ENCODE measurements around the gene FGFR4.

FGFR4 gene

GRCh38 chr5:177083357-177083756 lies 3.4 kb upstream of the FGFR4 start:
- Histone ChIP-seq H3K9ac (ENCODE audit: low read length in 2 of 2) (no peak overlapping the region), H3K27ac (ENCODE audit: low read length) (no peak overlapping the region), H3K4me3 (ENCODE audit: low read length in 2 of 2) (no peak overlapping the region), H3K9me3 (ENCODE audit: control insufficient read depth in 2 of 2, low read length in 2 of 2) (no peaks in the 10 kb centered on the region), H3K4me1 (ENCODE audit: control insufficient read depth, insufficient read depth, low read length) (peaks cover 8% of the 10 kb centered on the region), H3K27me3 (ENCODE audit: control insufficient read depth in 1 of 2, insufficient read depth in 2 of 2, low read length in 2 of 2) (peaks cover 10 to 12% of the 10 kb centered on the region in 2 donors), H3K36me3 (ENCODE audit: control insufficient read depth in 2 of 2, insufficient read depth in 2 of 2, low read length in 2 of 2) (no peaks in the 10 kb centered on the region)

GRCh38 chr5:177084175-177084574 lies 2.5 kb upstream of the FGFR4 start:
- H3K36me3 ChIP-seq (ENCODE audit: control insufficient read depth in 2 of 2, insufficient read depth in 2 of 2, low read length in 2 of 2): no peaks in the 10 kb centered on the region
- no peak overlapping the region for H3K4me3 ChIP-seq (ENCODE audit: low read length in 2 of 2)
- H3K27me3 ChIP-seq (ENCODE audit: control insufficient read depth in 1 of 2, insufficient read depth in 2 of 2, low read length in 2 of 2): peaks cover 13 to 17% of the 10 kb centered on the region in 2 donors
- no peak overlapping the region for H3K27ac ChIP-seq (ENCODE audit: low read length)
- H3K9me3 ChIP-seq (ENCODE audit: control insufficient read depth in 2 of 2, low read length in 2 of 2): no peaks in the 10 kb centered on the region
- peaks cover 8% of the 10 kb centered on the region for H3K4me1 ChIP-seq (ENCODE audit: control insufficient read depth, insufficient read depth, low read length)
- H3K9ac ChIP-seq (ENCODE audit: low read length in 2 of 2): no peak overlapping the region

GRCh38 chr5:177085985-177086653 lies 596 bp upstream of the FGFR4 start:
- Histone ChIP-seq H3K4me1 (ENCODE audit: control insufficient read depth, insufficient read depth, low read length) (peaks cover 13% of the 10 kb centered on the region), H3K36me3 (ENCODE audit: control insufficient read depth in 2 of 2, insufficient read depth in 2 of 2, low read length in 2 of 2) (no peaks in the 10 kb centered on the region), H3K4me3 (ENCODE audit: low read length in 2 of 2) (no peak overlapping the region), H3K27me3 (ENCODE audit: control insufficient read depth in 1 of 2, insufficient read depth in 2 of 2, low read length in 2 of 2) (peaks cover 18 to 25% of the 10 kb centered on the region in 2 donors), H3K27ac (ENCODE audit: low read length) (no peak overlapping the region), H3K9ac (ENCODE audit: low read length in 2 of 2) (no peak overlapping the region), H3K9me3 (ENCODE audit: control insufficient read depth in 2 of 2, low read length in 2 of 2) (no peaks in the 10 kb centered on the region)

- no peaks in the 10 kb centered on the region for H3K36me3 ChIP-seq (ENCODE audit: control insufficient read depth in 2 of 2, insufficient read depth in 2 of 2, low read length in 2 of 2)
- peaks cover 18 to 25% of the 10 kb centered on the region in 2 donors for H3K27me3 ChIP-seq (ENCODE audit: control insufficient read depth in 1 of 2, insufficient read depth in 2 of 2, low read length in 2 of 2)
- peak overlapping the region in 1 of 2 donors; percentile 64 for H3K4me3 ChIP-seq (ENCODE audit: low read length in 2 of 2)
- no peak overlapping the region for H3K27ac ChIP-seq (ENCODE audit: low read length)
- H3K9me3 ChIP-seq (ENCODE audit: control insufficient read depth in 2 of 2, low read length in 2 of 2): no peaks in the 10 kb centered on the region
- H3K4me1 ChIP-seq (ENCODE audit: control insufficient read depth, insufficient read depth, low read length): peaks cover 13% of the 10 kb centered on the region
- no peak overlapping the region for H3K9ac ChIP-seq (ENCODE audit: low read length in 2 of 2)
Measured at GRCh38 chr5:177087398-177088005, 787 bp downstream of the FGFR4 start.

- peaks cover 13% of the 10 kb centered on the region for H3K4me1 ChIP-seq (ENCODE audit: control insufficient read depth, insufficient read depth, low read length)
- no peaks in the 10 kb centered on the region for H3K9me3 ChIP-seq (ENCODE audit: control insufficient read depth in 2 of 2, low read length in 2 of 2)
- no peak overlapping the region for H3K27ac ChIP-seq (ENCODE audit: low read length)
- H3K9ac ChIP-seq (ENCODE audit: low read length in 2 of 2): no peak overlapping the region
- peaks cover 18 to 23% of the 10 kb centered on the region in 2 donors for H3K27me3 ChIP-seq (ENCODE audit: control insufficient read depth in 1 of 2, insufficient read depth in 2 of 2, low read length in 2 of 2)
- H3K36me3 ChIP-seq (ENCODE audit: control insufficient read depth in 2 of 2, insufficient read depth in 2 of 2, low read length in 2 of 2): no peaks in the 10 kb centered on the region
- no peak overlapping the region for H3K4me3 ChIP-seq (ENCODE audit: low read length in 2 of 2)
Measured at GRCh38 chr5:177089127-177089526, 2.4 kb downstream of the FGFR4 start.

- no peaks in the 10 kb centered on the region for H3K36me3 ChIP-seq (ENCODE audit: control insufficient read depth in 2 of 2, insufficient read depth in 2 of 2, low read length in 2 of 2)
- H3K27me3 ChIP-seq (ENCODE audit: control insufficient read depth in 1 of 2, insufficient read depth in 2 of 2, low read length in 2 of 2): peaks cover 18 to 23% of the 10 kb centered on the region in 2 donors
- no peak overlapping the region for H3K4me3 ChIP-seq (ENCODE audit: low read length in 2 of 2)
- H3K27ac ChIP-seq (ENCODE audit: low read length): no peak overlapping the region
- no peaks in the 10 kb centered on the region for H3K9me3 ChIP-seq (ENCODE audit: control insufficient read depth in 2 of 2, low read length in 2 of 2)
- H3K9ac ChIP-seq (ENCODE audit: low read length in 2 of 2): no peak overlapping the region
- H3K4me1 ChIP-seq (ENCODE audit: control insufficient read depth, insufficient read depth, low read length): peaks cover 19% of the 10 kb centered on the region
Measured at GRCh38 chr5:177089825-177090641, 3.3 kb downstream of the FGFR4 start.

- H3K4me1 ChIP-seq (ENCODE audit: control insufficient read depth, insufficient read depth, low read length): peaks cover 22% of the 10 kb centered on the region
- H3K9me3 ChIP-seq (ENCODE audit: control insufficient read depth in 2 of 2, low read length in 2 of 2): no peaks in the 10 kb centered on the region
- no peak overlapping the region for H3K9ac ChIP-seq (ENCODE audit: low read length in 2 of 2)
- H3K27ac ChIP-seq (ENCODE audit: low read length): no peak overlapping the region
- H3K4me3 ChIP-seq (ENCODE audit: low read length in 2 of 2): no peak overlapping the region
- no peaks in the 10 kb centered on the region for H3K36me3 ChIP-seq (ENCODE audit: control insufficient read depth in 2 of 2, insufficient read depth in 2 of 2, low read length in 2 of 2)
- peaks cover 18 to 20% of the 10 kb centered on the region in 2 donors for H3K27me3 ChIP-seq (ENCODE audit: control insufficient read depth in 1 of 2, insufficient read depth in 2 of 2, low read length in 2 of 2)
Measured at GRCh38 chr5:177090813-177091212, 4.1 kb downstream of the FGFR4 start.

- Histone ChIP-seq H3K4me1 (ENCODE audit: control insufficient read depth, insufficient read depth, low read length) (peaks cover 22% of the 10 kb centered on the region), H3K27ac (ENCODE audit: low read length) (no peak overlapping the region), H3K9ac (ENCODE audit: low read length in 2 of 2) (no peak overlapping the region), H3K9me3 (ENCODE audit: control insufficient read depth in 2 of 2, low read length in 2 of 2) (no peaks in the 10 kb centered on the region), H3K27me3 (ENCODE audit: control insufficient read depth in 1 of 2, insufficient read depth in 2 of 2, low read length in 2 of 2) (peaks cover 18 to 20% of the 10 kb centered on the region in 2 donors), H3K4me3 (ENCODE audit: low read length in 2 of 2) (no peak overlapping the region), H3K36me3 (ENCODE audit: control insufficient read depth in 2 of 2, insufficient read depth in 2 of 2, low read length in 2 of 2) (no peaks in the 10 kb centered on the region)
Measured at GRCh38 chr5:177091232-177091631, 4.5 kb downstream of the FGFR4 start.

- H3K9ac ChIP-seq (ENCODE audit: low read length in 2 of 2): no peak overlapping the region
- no peak overlapping the region for H3K27ac ChIP-seq (ENCODE audit: low read length)
- peaks cover 11 to 19% of the 10 kb centered on the region in 2 donors for H3K27me3 ChIP-seq (ENCODE audit: control insufficient read depth in 1 of 2, insufficient read depth in 2 of 2, low read length in 2 of 2)
- H3K36me3 ChIP-seq (ENCODE audit: control insufficient read depth in 2 of 2, insufficient read depth in 2 of 2, low read length in 2 of 2): no peaks in the 10 kb centered on the region
- peaks cover 20% of the 10 kb centered on the region for H3K4me1 ChIP-seq (ENCODE audit: control insufficient read depth, insufficient read depth, low read length)
- H3K4me3 ChIP-seq (ENCODE audit: low read length in 2 of 2): no peak overlapping the region
- H3K9me3 ChIP-seq (ENCODE audit: control insufficient read depth in 2 of 2, low read length in 2 of 2): no peaks in the 10 kb centered on the region
Measured at GRCh38 chr5:177092178-177093081, 5.7 kb downstream of the FGFR4 start.

GRCh38 chr5:177093082-177093712 lies 6.5 kb downstream of the FGFR4 start:
- no peak overlapping the region for H3K4me3 ChIP-seq (ENCODE audit: low read length in 2 of 2)
- peaks cover 8 to 14% of the 10 kb centered on the region in 2 donors for H3K27me3 ChIP-seq (ENCODE audit: control insufficient read depth in 1 of 2, insufficient read depth in 2 of 2, low read length in 2 of 2)
- no peak overlapping the region for H3K27ac ChIP-seq (ENCODE audit: low read length)
- no peaks in the 10 kb centered on the region for H3K36me3 ChIP-seq (ENCODE audit: control insufficient read depth in 2 of 2, insufficient read depth in 2 of 2, low read length in 2 of 2)
- H3K9me3 ChIP-seq (ENCODE audit: control insufficient read depth in 2 of 2, low read length in 2 of 2): no peaks in the 10 kb centered on the region
- peaks cover 26% of the 10 kb centered on the region for H3K4me1 ChIP-seq (ENCODE audit: control insufficient read depth, insufficient read depth, low read length)
- no peak overlapping the region for H3K9ac ChIP-seq (ENCODE audit: low read length in 2 of 2)

All from stomach smooth muscle (tissue), 2 donors.